HepG2 (cell line): ENCODE results near the gene ERMAP. TPM values are rescaled to one million over a fixed set of nuclear protein-coding genes. Genes with fewer than 3 reads are reported as not detected.

ENCODE experiments used
- ATAC-seq: fragments of 200-7000 bp; cut with Tn5 transposase; 3 replicates; pipeline ENCODE4 v1.9.1; 2020; ENCODE audit warnings: mild to moderate bottlenecking, moderate library complexity
- BruUV-seq: library from RNA; stranded (reverse); fragments of 400-500 nt; replicated peaks from 2 replicates; lab custom pipeline; 2021; lab: Mats Ljungman, UMichigan
- CTCF ChIA-PET: fragments of 300-600 bp; formaldehyde crosslinking; extraction: SDS; loops from one replicate; lab custom pipeline; 2021; ENCODE audit warnings: low total read pairs, inconsistent platforms, low intra/inter-chr PET ratio; lab: Yijun Ruan, JAX
- POLR2A ChIA-PET: fragments of 350-600 bp; sonication (Branson Sonifier 250); formaldehyde crosslinking; loops from one replicate; lab custom pipeline; 2020; ENCODE audit warnings: antibody characterized with exemption, inconsistent platforms; lab: Yijun Ruan, JAX
- DNase-seq: peaks from one replicate; pipeline ENCODE4 v3.0.0-alpha.2; 2015; ENCODE audit warnings: low spot score
- FAIRE-seq: peaks from 3 replicates; lab custom pipeline; 2011; peaks lifted over from hg19 to GRCh38; lab: Jason Lieb, UNC
- H2AFZ ChIP-seq: one replicate; pipeline ENCODE4 v1.6.1; 2011; ENCODE audit warnings: low read length, inconsistent platforms
- H3K27ac ChIP-seq: fragments of 300-600 bp; 3 replicates; pipeline ENCODE4 v1.8.0; 2011; ENCODE audit warnings: mixed run types, mild to moderate bottlenecking, mixed read lengths, low read length, inconsistent platforms; ENCODE audit not compliant: insufficient read depth; ENCODE audit errors: extremely low read length
- H3K27me3 ChIP-seq, 2 experiments: fragments of 200-600 bp in 1 of 2; 2 replicates in 1 of 2; 3 replicates in 1 of 2; pipeline versions ENCODE4 v1.6.0 to v1.8.0; 2011; ENCODE audit warnings: low read length in 2 of 2, mild to moderate bottlenecking in 2 of 2, moderate library complexity in 2 of 2, inconsistent platforms in 1 of 2; ENCODE audit not compliant: insufficient read depth in 2 of 2, control insufficient read depth in 1 of 2
- H3K36me3 ChIP-seq, 2 experiments: fragments of 200-600 bp in 1 of 2; replicated peaks in 1 of 2; 2 replicates in 1 of 2; 3 replicates in 1 of 2; pipeline versions ENCODE4 v1.5.1 to v1.8.0; 2011; ENCODE audit warnings: low read length in 2 of 2, inconsistent platforms in 1 of 2; ENCODE audit not compliant: insufficient read depth in 2 of 2, control insufficient read depth in 1 of 2
- H3K4me1 ChIP-seq: 2 replicates; pipeline ENCODE4 v1.5.1; 2012; ENCODE audit warnings: low read length, inconsistent platforms; ENCODE audit not compliant: insufficient read depth
- H3K4me2 ChIP-seq: 2 replicates; pipeline ENCODE4 v1.6.0; 2011; ENCODE audit warnings: low read depth, low read length, inconsistent platforms
- H3K4me3 ChIP-seq, 3 experiments: fragments of 200-600 bp in 1 of 3; sonication (generic), shearing (Covaris generic) in 1 of 3; replicated peaks in 1 of 3; 2 replicates each; pipeline ENCODE4 v1.5.1; 2011 to 2016; ENCODE audit warnings: low read length in 3 of 3, inconsistent platforms in 2 of 3, low read depth in 2 of 3, mild to moderate bottlenecking in 2 of 3, control low read depth in 1 of 3, mixed read lengths in 1 of 3; ENCODE audit not compliant: insufficient read depth in 1 of 3
- H3K79me2 ChIP-seq: one replicate; pipeline ENCODE4 v1.6.1; 2011; ENCODE audit warnings: low read length, inconsistent platforms; ENCODE audit not compliant: insufficient read depth
- H3K9ac ChIP-seq: 2 replicates; pipeline ENCODE4 v1.6.0; 2011; ENCODE audit warnings: mild to moderate bottlenecking, low read depth, low read length, inconsistent platforms; ENCODE audit not compliant: insufficient read depth
- H3K9me3 ChIP-seq: 2 replicates; pipeline ENCODE4 v1.5.1; 2012; ENCODE audit warnings: mild to moderate bottlenecking, low read length
- H4K20me1 ChIP-seq: 2 replicates; pipeline ENCODE4 v1.6.0; 2011; ENCODE audit warnings: inconsistent platforms, mild to moderate bottlenecking, low read length, moderate library complexity; ENCODE audit not compliant: insufficient read depth
- FOXK1 ChIP-seq: sonication (generic); formaldehyde crosslinking; IDR thresholded peaks from 2 replicates; pipeline ENCODE4 v1.4.0; 2020; ENCODE audit warnings: low read depth, missing genetic modification reagents, borderline replicate concordance
- HNRNPLL ChIP-seq: fragments of 200-400 bp; formaldehyde crosslinking; IDR thresholded peaks from 2 replicates; pipeline ENCODE4 v1.6.1; 2017; ENCODE audit warnings: mild to moderate bottlenecking, low read depth, low read length; ENCODE audit not compliant: poor library complexity, severe bottlenecking
- KLF9 ChIP-seq: IDR thresholded peaks from 2 replicates; pipeline ENCODE4 v1.6.1; 2016; ENCODE audit warnings: low read depth
- NFE2 ChIP-seq: sonication (generic); formaldehyde crosslinking; IDR thresholded peaks from 2 replicates; pipeline ENCODE4 v1.4.0; 2020; ENCODE audit warnings: missing genetic modification reagents
- RNF219 ChIP-seq: sonication (generic); formaldehyde crosslinking; IDR thresholded peaks from 2 replicates; pipeline ENCODE4 v1.5.0; 2020; ENCODE audit warnings: mild to moderate bottlenecking, missing genetic modification reagents
- SMYD3 ChIP-seq: sonication (generic); formaldehyde crosslinking; IDR thresholded peaks from 2 replicates; pipeline ENCODE4 v1.8.1; 2023; ENCODE audit warnings: mild to moderate bottlenecking, missing genetic modification reagents
- SRY ChIP-seq: sonication (generic); formaldehyde crosslinking; IDR thresholded peaks from 2 replicates; pipeline ENCODE4 v1.8.0; 2022; ENCODE audit warnings: mild to moderate bottlenecking, missing genetic modification reagents
- ZBTB1 ChIP-seq: sonication (generic); formaldehyde crosslinking; IDR thresholded peaks from 2 replicates; pipeline ENCODE4 v1.4.0; 2020; ENCODE audit warnings: missing genetic modification reagents, borderline replicate concordance
- ZFP36L2 ChIP-seq: sonication (generic); formaldehyde crosslinking; IDR thresholded peaks from 2 replicates; pipeline ENCODE4 v1.4.0; 2020; ENCODE audit warnings: missing genetic modification reagents
- ZNF253 ChIP-seq: sonication (generic); formaldehyde crosslinking; IDR thresholded peaks from 2 replicates; pipeline ENCODE4 v1.8.0; 2022; ENCODE audit warnings: mild to moderate bottlenecking, missing genetic modification reagents, borderline replicate concordance
- ZNF280B ChIP-seq: sonication (generic); formaldehyde crosslinking; IDR thresholded peaks from 2 replicates; pipeline ENCODE4 v1.5.0; 2020; ENCODE audit warnings: missing genetic modification reagents, mild to moderate bottlenecking, borderline replicate concordance
- ZNF33B ChIP-seq: sonication (generic); formaldehyde crosslinking; IDR thresholded peaks from 2 replicates; pipeline ENCODE4 v1.5.1; 2020; ENCODE audit warnings: mild to moderate bottlenecking, missing genetic modification reagents
- ZNF501 ChIP-seq: sonication (generic); formaldehyde crosslinking; IDR thresholded peaks from 2 replicates; pipeline ENCODE4 v1.5.1; 2020; ENCODE audit warnings: mild to moderate bottlenecking, moderate library complexity, missing genetic modification reagents
- ZNF562 ChIP-seq: sonication (generic); formaldehyde crosslinking; IDR thresholded peaks from 2 replicates; pipeline ENCODE4 v1.8.0; 2022; ENCODE audit warnings: missing genetic modification reagents, borderline replicate concordance
- WGBS: methylation state at CpG from one replicate; pipeline ENCODE4 v1.1.6; 2017; ENCODE audit warnings: low lambda C conversion rate; 5-methylcytosine and 5-hydroxymethylcytosine counted together
- in situ Hi-C: cut with HindIII; loops from 2 replicates; pipeline ENCODE4 v1.10.0; 2017; ENCODE audit warnings: low pct_unique_long_range_greater_than_20kb; ENCODE audit not compliant: extremely low pct_ligation_motif_present
- intact Hi-C: fragments of 100-400 bp; cut with micrococcal nuclease; formaldehyde crosslinking; loops from one replicate; pipeline ENCODE4 v1.10.0; 2022; ENCODE audit not compliant: unreplicated experiment
- polyA plus RNA-seq, 8 experiments: library from polyadenylated mRNA; depleted of rRNA in 3 of 8; stranded (reverse) in 7 of 8; unstranded in 1 of 8; fragments of >200 nt; fragmentation: Illumina TruSeq in 4 of 8; extraction: Trizol in 4 of 8; gene quantifications; 2 replicates each; pipeline versions ENCODE4 v1.2.1 to v1.2.3, GENCODE V29; 2011 to 2016; ENCODE audit warnings: low read depth in 4 of 8, missing spikeins in 1 of 8, mixed read lengths in 1 of 8; ENCODE audit not compliant: insufficient read depth in 1 of 8
- total RNA-seq, 5 experiments: library from RNA; depleted of rRNA; stranded (reverse); fragments of >200 nt; fragmentation: Illumina TruSeq; extraction: Trizol; gene quantifications; 2 replicates each; pipeline ENCODE4 v1.2.3, GENCODE V29; 2016; ENCODE audit warnings: low read depth in 1 of 5
- TF ChIP-seq, protein P1 (sequence below): sonication (generic); formaldehyde crosslinking; IDR thresholded peaks from 2 replicates; pipeline ENCODE4 v1.8.1; 2023; ENCODE audit warnings: mild to moderate bottlenecking, missing genetic modification reagents, borderline replicate concordance
- TF ChIP-seq, protein P2 (sequence below): sonication (generic); formaldehyde crosslinking; IDR thresholded peaks from 2 replicates; pipeline ENCODE4 v1.4.0; 2020; ENCODE audit warnings: missing genetic modification reagents

ERMAP gene
- total and polyA plus RNA-seq, 2 of the 13 experiments (the other 11 are each of a cell fraction or from before 2014, with no cell fraction given), result 2.2 to 4.4 TPM

GRCh38 chr1:42834803-42835202 is 17.9 kb downstream of the ERMAP start:
- no peak overlapping the region for H3K27ac ChIP-seq
- no TSS peak for BruUV-seq
- DNase-seq (no peak), FAIRE-seq (no peak), ATAC-seq (no peak)
- WGBS, result 90% methylated on average over 5 of the region's 5 CpGs
- H3K4me1 ChIP-seq, result no peaks in the 10 kb centered on the region
- H2AFZ ChIP-seq, result no peak overlapping the region
- intact Hi-C loops, result no loop called here
- no peak overlapping the region for H3K9ac ChIP-seq
- no peak overlapping the region for H3K4me2 ChIP-seq
- H4K20me1 ChIP-seq, result no peaks in the 10 kb centered on the region
- no peaks in the 10 kb centered on the region for H3K36me3 ChIP-seq
- H3K9me3 ChIP-seq, result no peaks in the 10 kb centered on the region
- POLR2A ChIA-PET, result no interaction called here
- H3K27me3 ChIP-seq, result no peaks in the 10 kb centered on the region
- H3K4me3 ChIP-seq, result no peak overlapping the region
- in situ Hi-C loops, result no loop called here
- CTCF ChIA-PET, result no interaction called here
- H3K79me2 ChIP-seq, result no peaks in the 10 kb centered on the region
- TF ChIP-seq ZNF253 (CRISPR knock-in tag) (no peak), FOXK1 (CRISPR knock-in tag) (no peak), ZNF33B (no peak), ZNF562 (CRISPR knock-in tag) (no peak), ZNF280B (no peak), SRY (CRISPR knock-in tag) (no peak), SMYD3 (CRISPR knock-in tag) (no peak), RNF219 (no peak), ZFP36L2 (CRISPR knock-in tag) (no peak), KLF9 (CRISPR knock-in tag) (no peak), NFE2 (CRISPR knock-in tag) (no peak), HNRNPLL (no peak), ZNF501 (CRISPR knock-in tag) (no peak), ZBTB1 (CRISPR knock-in tag) (no peak)
- TF ChIP-seq, protein P1, sequence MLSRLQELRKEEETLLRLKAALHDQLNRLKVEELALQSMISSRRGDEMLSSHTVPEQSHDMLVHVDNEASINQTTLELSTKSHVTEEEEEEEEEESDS, result no peak
- TF ChIP-seq, protein P2, sequence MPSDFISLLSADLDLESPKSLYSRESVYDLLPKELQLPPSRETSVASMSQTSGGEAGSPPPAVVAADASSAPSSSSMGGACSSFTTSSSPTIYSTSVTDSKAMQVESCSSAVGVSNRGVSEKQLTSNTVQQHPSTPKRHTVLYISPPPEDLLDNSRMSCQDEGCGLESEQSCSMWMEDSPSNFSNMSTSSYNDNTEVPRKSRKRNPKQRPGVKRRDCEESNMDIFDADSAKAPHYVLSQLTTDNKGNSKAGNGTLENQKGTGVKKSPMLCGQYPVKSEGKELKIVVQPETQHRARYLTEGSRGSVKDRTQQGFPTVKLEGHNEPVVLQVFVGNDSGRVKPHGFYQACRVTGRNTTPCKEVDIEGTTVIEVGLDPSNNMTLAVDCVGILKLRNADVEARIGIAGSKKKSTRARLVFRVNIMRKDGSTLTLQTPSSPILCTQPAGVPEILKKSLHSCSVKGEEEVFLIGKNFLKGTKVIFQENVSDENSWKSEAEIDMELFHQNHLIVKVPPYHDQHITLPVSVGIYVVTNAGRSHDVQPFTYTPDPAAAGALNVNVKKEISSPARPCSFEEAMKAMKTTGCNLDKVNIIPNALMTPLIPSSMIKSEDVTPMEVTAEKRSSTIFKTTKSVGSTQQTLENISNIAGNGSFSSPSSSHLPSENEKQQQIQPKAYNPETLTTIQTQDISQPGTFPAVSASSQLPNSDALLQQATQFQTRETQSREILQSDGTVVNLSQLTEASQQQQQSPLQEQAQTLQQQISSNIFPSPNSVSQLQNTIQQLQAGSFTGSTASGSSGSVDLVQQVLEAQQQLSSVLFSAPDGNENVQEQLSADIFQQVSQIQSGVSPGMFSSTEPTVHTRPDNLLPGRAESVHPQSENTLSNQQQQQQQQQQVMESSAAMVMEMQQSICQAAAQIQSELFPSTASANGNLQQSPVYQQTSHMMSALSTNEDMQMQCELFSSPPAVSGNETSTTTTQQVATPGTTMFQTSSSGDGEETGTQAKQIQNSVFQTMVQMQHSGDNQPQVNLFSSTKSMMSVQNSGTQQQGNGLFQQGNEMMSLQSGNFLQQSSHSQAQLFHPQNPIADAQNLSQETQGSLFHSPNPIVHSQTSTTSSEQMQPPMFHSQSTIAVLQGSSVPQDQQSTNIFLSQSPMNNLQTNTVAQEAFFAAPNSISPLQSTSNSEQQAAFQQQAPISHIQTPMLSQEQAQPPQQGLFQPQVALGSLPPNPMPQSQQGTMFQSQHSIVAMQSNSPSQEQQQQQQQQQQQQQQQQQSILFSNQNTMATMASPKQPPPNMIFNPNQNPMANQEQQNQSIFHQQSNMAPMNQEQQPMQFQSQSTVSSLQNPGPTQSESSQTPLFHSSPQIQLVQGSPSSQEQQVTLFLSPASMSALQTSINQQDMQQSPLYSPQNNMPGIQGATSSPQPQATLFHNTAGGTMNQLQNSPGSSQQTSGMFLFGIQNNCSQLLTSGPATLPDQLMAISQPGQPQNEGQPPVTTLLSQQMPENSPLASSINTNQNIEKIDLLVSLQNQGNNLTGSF, result no peak
